ENCODE results near the gene BIK.
"Not testable (repeated sequence)": the region's sequence is repeated elsewhere in the genome, so short reads cannot be mapped to it uniquely, and the experiment has no call there.

BIK gene

GRCh38 chr22:43104950-43105349, 5.6 kb upstream of the BIK start:
- DNase-seq (ENCODE audit: low spot score): not testable (repeated sequence)

GRCh38 chr22:43106302-43106701, 4.2 kb upstream of the BIK start:
- no peak for DNase-seq (ENCODE audit: low spot score)

- DNase-seq (ENCODE audit: low spot score): no peak
Observed at GRCh38 chr22:43109511-43109910, 1.0 kb upstream of the BIK start.

GRCh38 chr22:43109921-43110443, 568 bp upstream of the BIK start:
- DNase-seq (ENCODE audit: low spot score): no peak

DNA sequence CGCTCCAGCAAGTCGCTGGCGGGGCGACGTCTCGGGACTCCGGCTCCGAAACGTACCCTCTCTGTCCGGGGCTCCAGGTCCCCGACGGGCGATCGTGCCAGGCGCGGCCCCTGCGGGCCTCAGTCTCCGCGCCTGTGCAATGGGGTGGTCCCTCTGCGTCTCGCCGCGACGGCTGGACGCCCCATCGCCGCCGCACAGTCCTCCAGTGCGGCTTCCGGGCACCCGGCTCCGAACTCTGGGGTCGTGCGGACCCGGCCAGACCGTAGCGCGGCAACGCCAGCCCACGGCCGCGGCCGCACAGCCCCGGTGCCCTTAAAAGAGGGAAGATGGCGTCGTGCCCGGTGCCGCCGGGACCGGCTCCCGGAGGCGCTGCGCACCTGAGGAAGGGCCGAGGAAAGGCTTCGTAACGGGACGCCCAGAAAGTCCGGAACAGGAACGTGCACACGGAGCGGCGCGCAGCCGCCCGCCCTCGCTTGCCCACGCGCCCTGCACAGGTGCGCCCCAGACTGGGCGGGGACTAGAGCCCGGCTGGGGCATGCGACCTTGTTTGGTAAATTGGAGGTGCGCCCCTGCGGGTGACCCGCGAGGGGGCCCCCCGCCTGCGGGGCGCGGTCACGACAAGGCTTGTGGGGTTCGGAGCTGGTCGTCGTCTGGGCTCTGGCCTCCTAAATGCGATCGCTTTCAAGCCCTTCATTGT, 525 bp downstream of the BIK start:
- peak; percentile 31 for DNase-seq (ENCODE audit: low spot score)

- no peak for DNase-seq (ENCODE audit: low spot score)
Observed at GRCh38 chr22:43113526-43114251, 3.1 kb downstream of the BIK start.

- DNase-seq (ENCODE audit: low spot score): no peak
Observed at GRCh38 chr22:43114958-43115357, 4.4 kb downstream of the BIK start.

DNA sequence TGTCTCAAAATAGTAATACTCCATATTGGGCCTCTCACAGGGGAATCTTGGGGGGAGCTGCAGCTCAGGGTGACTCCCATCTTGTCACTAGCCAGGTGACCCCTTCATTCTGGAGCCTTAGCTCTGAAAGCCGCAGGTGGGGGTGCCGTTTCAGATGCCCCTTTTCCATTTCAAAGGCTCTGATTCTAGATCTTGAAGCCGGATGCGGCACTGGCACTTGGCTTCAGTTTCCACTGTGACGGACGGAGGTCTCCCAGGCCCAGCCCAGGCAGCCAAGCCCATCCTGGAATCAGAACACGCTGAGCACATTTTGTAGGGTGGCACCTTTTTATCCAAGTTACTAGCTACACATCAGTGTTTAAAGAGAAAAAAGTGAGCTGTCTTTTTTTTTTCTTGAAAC, 6.4 kb downstream of the BIK start:
- DNase-seq (ENCODE audit: low spot score): no peak

GRCh38 chr22:43118024-43118849, 7.7 kb downstream of the BIK start:
- no peak for DNase-seq (ENCODE audit: low spot score)

DNA sequence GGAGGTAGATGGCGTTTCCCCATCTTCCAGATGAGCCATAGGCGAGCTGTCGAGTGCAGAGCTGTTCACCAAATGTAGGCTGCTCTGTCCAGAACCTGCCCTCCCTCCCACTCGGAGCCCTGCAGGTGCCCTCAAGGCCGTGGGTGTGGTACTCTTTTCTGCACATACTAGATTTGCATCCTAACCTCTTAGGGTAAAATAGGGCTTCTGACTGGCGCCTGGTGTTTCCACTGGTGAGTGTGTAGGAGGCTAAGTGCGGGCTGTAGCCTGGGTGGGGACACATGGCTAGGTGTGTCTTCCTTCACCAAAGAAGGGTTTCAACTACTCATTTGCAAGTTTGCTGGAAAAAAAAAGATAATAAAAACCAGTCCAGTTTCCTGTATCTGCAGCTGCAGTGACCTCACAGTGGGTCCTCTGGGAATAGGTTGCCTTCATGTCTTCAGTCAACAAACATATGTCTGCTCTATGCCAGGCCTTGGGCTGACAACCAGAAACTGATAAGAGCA, 8.5 kb downstream of the BIK start:
- DNase-seq (ENCODE audit: low spot score): no peak

GRCh38 chr22:43126501-43127165, 16.1 kb downstream of the BIK start:
- DNase-seq (ENCODE audit: low spot score): no peak

DNA sequence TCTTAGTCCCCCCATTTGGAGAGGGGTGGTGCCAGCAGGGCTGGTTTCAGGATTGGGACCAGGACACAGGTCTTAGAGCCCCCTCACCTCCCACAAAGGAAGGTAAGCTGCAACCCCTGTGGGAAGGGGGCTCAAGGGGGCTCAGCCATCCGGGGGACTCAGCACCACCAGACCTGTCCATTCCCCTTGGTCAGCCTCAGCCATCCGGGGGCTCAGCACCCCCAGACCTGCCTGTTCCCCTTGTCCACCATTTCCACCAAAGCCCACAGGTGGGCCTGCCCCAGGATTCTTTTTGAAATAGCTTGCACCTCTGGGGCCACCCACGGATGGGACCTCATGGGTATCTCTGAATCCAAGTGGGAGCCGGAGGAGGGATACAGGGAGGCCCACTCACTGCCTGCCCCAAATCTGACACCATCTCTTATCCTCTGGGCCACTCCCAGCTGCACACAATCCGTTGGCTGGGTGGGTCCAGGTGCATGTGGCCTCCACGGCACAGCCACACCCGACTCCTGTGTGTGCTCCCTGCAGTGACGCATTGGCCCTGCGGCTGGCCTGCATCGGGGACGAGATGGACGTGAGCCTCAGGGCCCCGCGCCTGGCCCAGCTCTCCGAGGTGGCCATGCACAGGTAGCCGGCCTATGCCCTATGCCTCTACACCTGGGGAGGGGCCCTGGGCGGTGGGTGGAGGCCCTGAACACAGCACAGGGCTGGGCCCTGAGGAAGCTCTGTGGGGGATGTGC, 16.8 kb downstream of the BIK start:
- DNase-seq (ENCODE audit: low spot score): no peak

- DNase-seq (ENCODE audit: low spot score): no peak
Observed at GRCh38 chr22:43128116-43128515, 17.6 kb downstream of the BIK start.

DNA sequence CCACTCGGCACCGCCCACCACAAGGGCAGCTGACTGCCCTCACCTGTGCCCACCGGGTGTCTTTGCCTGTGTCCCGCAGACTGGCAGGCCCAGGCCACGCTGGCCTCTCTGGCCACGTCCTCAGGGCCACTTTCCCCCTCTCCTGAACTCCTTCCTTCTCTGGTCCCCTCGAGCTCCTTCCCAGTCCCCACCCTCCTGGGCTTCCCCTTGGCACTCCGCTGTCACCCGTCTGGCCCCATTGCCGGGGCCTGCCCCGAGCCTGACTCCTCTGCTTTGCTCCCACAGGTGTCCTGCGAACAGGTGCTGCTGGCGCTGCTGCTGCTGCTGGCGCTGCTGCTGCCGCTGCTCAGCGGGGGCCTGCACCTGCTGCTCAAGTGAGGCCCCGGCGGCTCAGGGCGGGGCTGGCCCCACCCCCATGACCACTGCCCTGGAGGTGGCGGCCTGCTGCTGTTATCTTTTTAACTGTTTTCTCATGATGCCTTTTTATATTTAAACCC, 18.4 kb downstream of the BIK start:
- no peak for DNase-seq (ENCODE audit: low spot score)

DNA sequence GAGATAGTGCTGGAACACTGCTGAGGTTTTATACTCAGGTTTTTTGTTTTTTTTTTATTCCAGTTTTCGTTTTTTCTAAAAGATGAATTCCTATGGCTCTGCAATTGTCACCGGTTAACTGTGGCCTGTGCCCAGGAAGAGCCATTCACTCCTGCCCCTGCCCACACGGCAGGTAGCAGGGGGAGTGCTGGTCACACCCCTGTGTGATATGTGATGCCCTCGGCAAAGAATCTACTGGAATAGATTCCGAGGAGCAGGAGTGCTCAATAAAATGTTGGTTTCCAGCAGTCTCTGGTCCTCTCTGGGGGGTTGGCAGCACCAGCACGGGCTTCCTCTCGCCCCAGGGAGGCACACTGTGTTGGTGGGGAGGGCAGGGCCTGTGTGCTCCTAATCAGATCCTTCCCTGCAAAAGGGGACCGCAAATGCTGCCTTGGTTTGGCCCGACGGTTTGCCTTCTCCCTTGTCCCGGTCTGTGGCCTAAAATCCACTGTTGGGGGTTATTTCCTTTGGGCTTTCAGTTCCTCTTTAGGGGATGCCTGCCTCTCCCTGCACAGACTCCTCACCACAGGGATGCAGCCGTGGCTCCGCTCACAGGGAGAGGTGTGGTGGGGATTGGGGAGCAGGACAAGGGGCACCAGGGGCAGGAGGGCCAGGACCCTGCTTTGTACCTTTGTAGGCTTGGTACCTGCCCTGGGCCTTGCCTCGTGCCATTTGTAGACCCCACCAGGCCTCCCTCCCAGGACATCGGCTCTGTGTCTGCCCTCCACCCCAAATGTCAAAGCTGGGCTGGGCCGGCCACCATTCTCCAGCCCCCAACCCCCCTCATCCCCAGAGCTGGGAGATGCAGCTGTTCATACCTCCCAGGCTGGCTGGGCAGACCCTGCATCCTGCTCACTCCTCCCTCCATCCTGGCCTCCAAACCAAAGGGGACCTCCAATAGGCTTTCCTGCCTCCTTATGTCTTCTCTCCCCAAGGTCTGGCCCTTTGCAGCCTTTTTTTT, 19.2 kb downstream of the BIK start:
- DNase-seq (ENCODE audit: low spot score): no peak

GRCh38 chr22:43131773-43132501, 21.4 kb downstream of the BIK start:
- no peak for DNase-seq (ENCODE audit: low spot score)

GRCh38 chr22:43133401-43133800, 22.9 kb downstream of the BIK start:
- no peak for DNase-seq (ENCODE audit: low spot score)

GRCh38 chr22:43134553-43134952, 24.0 kb downstream of the BIK start:
- no peak for DNase-seq (ENCODE audit: low spot score)

GRCh38 chr22:43135565-43135964, 25.0 kb downstream of the BIK start:
- DNase-seq (ENCODE audit: low spot score): no peak
